A549 treated with DMSO at 1 μM for 4 hours (cell line): ENCODE measurements around the gene AVP. TPM values are rescaled to one million over a fixed set of nuclear protein-coding genes. Genes with fewer than 3 reads are reported as not detected.

ENCODE experiments used
- total RNA-seq: library from RNA; stranded (reverse); fragments of 200-300 nt; extraction: Qiagen RNA extraction; gene quantifications from 5 replicates; pipeline ENCODE4 v1.2.3, GENCODE V29; 2022; ENCODE audit warnings: low read depth

The AVP gene, protein sequence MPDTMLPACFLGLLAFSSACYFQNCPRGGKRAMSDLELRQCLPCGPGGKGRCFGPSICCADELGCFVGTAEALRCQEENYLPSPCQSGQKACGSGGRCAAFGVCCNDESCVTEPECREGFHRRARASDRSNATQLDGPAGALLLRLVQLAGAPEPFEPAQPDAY
- not detected in 5 replicates for total RNA-seq

DNA sequence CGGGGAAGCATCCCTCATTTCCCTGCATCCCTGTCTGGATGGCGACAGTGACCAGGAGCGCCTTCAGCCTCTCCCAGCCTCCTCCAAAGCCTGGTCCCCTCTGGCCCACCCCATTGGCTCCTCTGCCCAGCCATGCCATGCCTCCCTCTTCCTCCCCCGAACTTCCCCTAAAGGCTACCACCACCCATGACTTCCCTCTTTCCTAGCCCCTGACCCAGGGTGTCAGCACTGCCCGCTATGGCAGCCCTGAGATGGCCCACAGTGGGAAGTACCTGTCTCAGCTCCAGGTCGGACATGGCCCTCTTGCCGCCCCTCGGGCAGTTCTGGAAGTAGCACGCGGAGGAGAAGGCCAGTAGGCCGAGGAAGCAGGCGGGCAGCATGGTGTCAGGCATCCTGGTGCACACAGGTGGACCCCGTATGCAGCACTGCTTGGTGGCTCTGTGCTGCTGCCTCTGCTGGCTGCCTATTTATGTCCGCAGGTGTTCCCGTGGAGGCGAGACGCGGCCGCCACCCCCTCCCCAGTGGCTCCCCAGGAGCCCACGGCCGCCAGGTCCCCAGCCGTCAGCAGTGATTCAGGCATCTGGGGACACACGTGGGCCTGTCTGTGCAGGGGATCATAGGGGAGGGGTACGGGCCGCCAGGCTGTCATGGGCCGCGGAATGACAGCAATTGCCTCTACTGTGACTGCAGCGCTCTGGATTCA, at the start of gene AVP:
AVP (minus strand) TSS at position 442 of the 703 bp plus-strand sequence; CDS start at position 392, 50 bp downstream.

DNA sequence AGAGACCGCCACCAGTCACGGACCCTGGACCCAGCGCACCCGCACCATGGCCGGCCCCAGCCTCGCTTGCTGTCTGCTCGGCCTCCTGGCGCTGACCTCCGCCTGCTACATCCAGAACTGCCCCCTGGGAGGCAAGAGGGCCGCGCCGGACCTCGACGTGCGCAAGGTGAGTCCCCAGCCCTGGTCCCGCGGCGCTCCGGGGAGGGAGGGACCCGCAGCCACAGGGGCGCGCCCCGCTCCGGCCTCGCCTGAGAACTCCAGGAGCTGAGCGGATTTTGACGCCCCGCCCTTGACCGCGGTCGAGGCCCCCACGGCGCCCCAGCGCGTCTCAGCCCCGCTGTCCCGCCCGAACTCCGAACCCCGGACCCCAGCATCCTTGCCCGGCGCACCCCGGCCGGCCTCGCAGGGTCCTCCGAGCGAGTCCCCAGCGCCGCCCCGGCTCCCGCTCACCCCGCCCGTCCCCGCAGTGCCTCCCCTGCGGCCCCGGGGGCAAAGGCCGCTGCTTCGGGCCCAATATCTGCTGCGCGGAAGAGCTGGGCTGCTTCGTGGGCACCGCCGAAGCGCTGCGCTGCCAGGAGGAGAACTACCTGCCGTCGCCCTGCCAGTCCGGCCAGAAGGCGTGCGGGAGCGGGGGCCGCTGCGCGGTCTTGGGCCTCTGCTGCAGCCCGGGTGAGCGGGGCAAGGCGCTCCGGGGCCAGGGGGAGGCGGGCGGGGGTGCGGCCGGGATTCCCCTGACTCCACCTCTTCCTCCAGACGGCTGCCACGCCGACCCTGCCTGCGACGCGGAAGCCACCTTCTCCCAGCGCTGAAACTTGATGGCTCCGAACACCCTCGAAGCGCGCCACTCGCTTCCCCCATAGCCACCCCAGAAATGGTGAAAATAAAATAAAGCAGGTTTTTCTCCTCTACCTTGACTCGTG, 12.7 kb downstream of the AVP start, which contains the start of gene OXT:
OXT (plus strand) TSS at position 11 of the 920 bp plus-strand sequence; CDS start at position 47, 36 bp downstream.

DNA sequence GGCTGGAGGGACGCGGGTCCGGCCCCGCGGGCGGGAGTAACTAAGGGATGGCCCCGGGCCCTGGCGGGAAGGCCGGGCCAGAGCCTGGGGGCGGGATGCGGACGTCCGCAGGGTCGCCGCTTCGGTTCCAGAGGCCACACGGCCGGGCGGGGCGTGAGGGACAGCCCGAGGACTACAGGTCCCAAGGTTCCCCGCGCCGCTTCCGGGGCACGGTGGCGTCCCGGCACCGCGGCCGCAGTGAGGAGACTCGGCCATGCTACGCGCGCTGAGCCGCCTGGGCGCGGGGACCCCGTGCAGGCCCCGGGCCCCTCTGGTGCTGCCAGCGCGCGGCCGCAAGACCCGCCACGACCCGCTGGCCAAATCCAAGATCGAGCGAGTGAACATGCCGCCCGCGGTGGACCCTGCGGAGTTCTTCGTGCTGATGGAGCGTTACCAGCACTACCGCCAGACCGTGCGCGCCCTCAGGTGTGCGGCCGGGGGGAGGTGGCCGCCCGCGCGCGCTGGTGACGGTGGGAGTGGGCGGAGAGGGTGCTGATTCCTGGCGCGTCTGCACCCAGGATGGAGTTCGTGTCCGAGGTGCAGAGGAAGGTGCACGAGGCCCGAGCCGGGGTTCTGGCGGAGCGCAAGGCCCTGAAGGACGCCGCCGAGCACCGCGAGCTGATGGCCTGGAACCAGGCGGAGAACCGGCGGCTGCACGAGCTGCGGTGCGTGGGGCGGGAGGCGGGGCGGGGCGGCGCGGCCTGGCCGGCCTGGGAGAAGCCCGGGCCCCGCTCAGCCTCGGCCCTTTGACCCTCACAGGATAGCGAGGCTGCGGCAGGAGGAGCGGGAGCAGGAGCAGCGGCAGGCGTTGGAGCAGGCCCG, 38.5 kb downstream of the AVP start, which contains the start of gene MRPS26:
MRPS26 (plus strand) TSS at position 237 of the 861 bp plus-strand sequence; CDS start at position 254, 17 bp downstream.

DNA sequence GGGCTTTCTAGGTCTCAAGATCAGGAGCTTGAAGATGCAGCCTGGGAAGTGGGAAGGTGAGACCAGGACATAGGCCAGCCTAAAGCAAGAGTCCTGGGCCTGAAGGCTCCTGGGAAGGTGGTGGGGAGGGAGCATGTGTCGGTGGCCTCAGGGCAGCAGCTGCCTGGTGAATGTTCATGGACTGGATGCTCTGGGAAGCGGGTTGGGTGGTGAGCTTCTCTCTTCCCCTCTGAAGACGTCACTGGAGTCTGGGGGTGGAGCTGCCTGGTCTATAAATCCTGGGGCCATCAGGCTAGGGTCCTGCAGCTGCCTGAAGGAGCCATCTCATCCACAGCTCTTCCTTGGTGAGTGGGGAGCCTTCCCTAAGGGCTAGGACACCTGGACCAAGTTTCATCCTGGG, 41.2 kb downstream of the AVP start, which contains the start of gene GNRH2:
GNRH2 (plus strand) TSS at position 301 of the 400 bp plus-strand sequence. CDS start 793 bp downstream, outside the sequence.

Other genes with a start within 250 kb of the AVP start
- 20.9 to 30.2 TPM (median 28.9 TPM) in 5 replicates for gene PCED1A, start 244.1 kb downstream of the AVP start, total RNA-seq
- gene VPS16, start 244.0 kb downstream of the AVP start, total RNA-seq, result 25.5 to 35.6 TPM (median 35.2 TPM) in 5 replicates
- gene PTPRA, start 211.2 kb downstream of the AVP start, total RNA-seq, result 31.2 to 39.3 TPM (median 38.3 TPM) in 5 replicates
- 0.25 to 0.26 TPM in 2 of 5 replicates, not detected in the others for gene GNRH2, start 41.1 kb downstream of the AVP start, total RNA-seq
- 103 to 162 TPM (median 144 TPM) in 5 replicates for gene MRPS26, start 38.7 kb downstream of the AVP start, total RNA-seq
- gene OXT, start 13.1 kb downstream of the AVP start, total RNA-seq, result not detected in 5 replicates
- 44.0 to 49.5 TPM (median 47.0 TPM) in 5 replicates for gene FASTKD5, start 75.1 kb upstream of the AVP start, total RNA-seq
- 3.3 to 4.2 TPM (median 3.8 TPM) in 5 replicates for gene UBOX5, start 75.1 kb upstream of the AVP start, total RNA-seq
- gene LZTS3, start 88.8 kb upstream of the AVP start, total RNA-seq, result 2.3 to 2.7 TPM (median 2.6 TPM) in 5 replicates
- 70.9 to 97.8 TPM (median 87.1 TPM) in 5 replicates for gene DDRGK1, start 120.0 kb upstream of the AVP start, total RNA-seq
- gene ITPA, start 124.8 kb upstream of the AVP start, total RNA-seq, result 119 to 136 TPM (median 124 TPM) in 5 replicates
- gene SLC4A11, start 154.5 kb upstream of the AVP start, total RNA-seq, result 5.3 to 7.2 TPM (median 6.2 TPM) in 5 replicates